GM12878 (cell line): ENCODE results near the gene SOX10. TPM values are rescaled to one million over a fixed set of nuclear protein-coding genes. Genes with fewer than 3 reads are reported as not detected.

ENCODE experiments used
- ATAC-seq: fragments of 200-7000 bp; cut with Tn5 transposase; 3 replicates; pipeline ENCODE4 v1.9.1; 2020; ENCODE audit warnings: mild to moderate bottlenecking, moderate library complexity
- BruUV-seq: library from RNA; stranded (reverse); fragments of 400-500 nt; replicated peaks from 2 replicates; lab custom pipeline; 2021; lab: Mats Ljungman, UMichigan
- CTCF ChIA-PET: fragments of 300-600 bp; sonication (Branson Sonifier 250); formaldehyde crosslinking; extraction: SDS; loops from one replicate; lab custom pipeline; 2021; ENCODE audit warnings: inconsistent platforms; lab: Yijun Ruan, JAX
- POLR2A ChIA-PET: fragments of 350-600 bp; formaldehyde crosslinking; extraction: SDS; loops from one replicate; lab custom pipeline; 2021; ENCODE audit warnings: inconsistent platforms; lab: Charles Lee
- RAD21 ChIA-PET: fragments of 300-600 bp; sonication (Branson Sonifier 250); formaldehyde crosslinking; loops from one replicate; lab custom pipeline; 2023; ENCODE audit warnings: antibody characterized with exemption; ENCODE audit not compliant: unreplicated experiment; lab: Charles Lee
- SMC1A ChIA-PET: fragments of 300-600 bp; sonication (Branson Sonifier 250); formaldehyde crosslinking; loops from one replicate; lab custom pipeline; 2023; ENCODE audit not compliant: unreplicated experiment, uncharacterized antibody; lab: Charles Lee
- DNase-seq: peaks from one replicate; pipeline ENCODE4 v3.0.0-alpha.2; 2011; ENCODE audit warnings: low read depth, low spot score
- FAIRE-seq: peaks from 3 replicates; lab custom pipeline; 2011; peaks lifted over from hg19 to GRCh38; lab: Jason Lieb, UNC
- H2AFZ ChIP-seq: 2 replicates; pipeline ENCODE4 v1.6.0; 2011; ENCODE audit warnings: low read depth, low read length, control low read depth; ENCODE audit not compliant: control insufficient read depth
- H3K27ac ChIP-seq: 2 replicates; pipeline ENCODE4 v1.5.1; 2011; ENCODE audit warnings: control low read depth; ENCODE audit not compliant: control insufficient read depth, insufficient read depth
- H3K27me3 ChIP-seq, 2 experiments: replicated peaks in 1 of 2; 2 replicates each; pipeline versions ENCODE4 v1.6.0 to v1.6.1; 2011; ENCODE audit warnings: low read length in 1 of 2; ENCODE audit not compliant: control insufficient read depth in 2 of 2, insufficient read depth in 2 of 2
- H3K36me3 ChIP-seq, 2 experiments: 2 replicates each; pipeline ENCODE4 v1.5.1; 2011; ENCODE audit warnings: low read length in 1 of 2; ENCODE audit not compliant: control insufficient read depth in 2 of 2, insufficient read depth in 2 of 2
- H3K4me1 ChIP-seq: 2 replicates; pipeline ENCODE4 v1.6.1; 2011; ENCODE audit warnings: mild to moderate bottlenecking, low read length, moderate library complexity, mixed read lengths; ENCODE audit not compliant: control insufficient read depth, insufficient read depth
- H3K4me2 ChIP-seq: 2 replicates; pipeline ENCODE4 v1.6.0; 2011; ENCODE audit warnings: control low read depth; ENCODE audit not compliant: control insufficient read depth, insufficient read depth
- H3K4me3 ChIP-seq: fragments of 200-600 bp; sonication (generic); 2 replicates; pipeline ENCODE4 v1.5.1; 2016
- H3K79me2 ChIP-seq: 2 replicates; pipeline ENCODE4 v1.6.0; 2011; ENCODE audit warnings: low read length; ENCODE audit not compliant: control insufficient read depth, insufficient read depth
- H3K9ac ChIP-seq: 2 replicates; pipeline ENCODE4 v1.8.0; 2011; ENCODE audit warnings: low read length, control low read depth, mixed read lengths; ENCODE audit not compliant: control insufficient read depth, insufficient read depth
- H3K9me3 ChIP-seq: replicated peaks from 3 replicates; pipeline ENCODE4 v1.5.1; 2011; ENCODE audit warnings: mild to moderate bottlenecking, low read length; ENCODE audit not compliant: control insufficient read depth, insufficient read depth
- H4K20me1 ChIP-seq: 2 replicates; pipeline ENCODE4 v1.6.0; 2011; ENCODE audit not compliant: control insufficient read depth, insufficient read depth
- MTA2 ChIP-seq: fragments of 450-650 bp; IDR thresholded peaks from 2 replicates; pipeline ENCODE4 v1.6.1; 2016; ENCODE audit warnings: low read depth, mild to moderate bottlenecking, moderate library complexity
- RELA ChIP-seq: fragments of 450-650 bp; IDR thresholded peaks from 2 replicates; pipeline ENCODE4 v1.8.0; 2014; ENCODE audit warnings: borderline replicate concordance; ENCODE audit not compliant: partially characterized antibody
- RUNX3 ChIP-seq: IDR thresholded peaks from 2 replicates; pipeline ENCODE4 v1.6.1; 2012; ENCODE audit warnings: low read length, inconsistent platforms
- SUPT20H ChIP-seq: IDR thresholded peaks from 2 replicates; pipeline ENCODE4 v1.6.1; 2011; ENCODE audit warnings: low read depth, mild to moderate bottlenecking, low read length, moderate library complexity, borderline replicate concordance; ENCODE audit not compliant: control insufficient read depth
- WGBS: methylation state at CpG from one replicate; pipeline ENCODE4 v1.1.6; 2016; ENCODE audit warnings: low lambda C conversion rate; ENCODE audit not compliant: insufficient replicate concordance, insufficient coverage; ENCODE audit errors: missing lambda C conversion rate; 5-methylcytosine and 5-hydroxymethylcytosine counted together
- in situ Hi-C: fragments of 300-500 bp; cut with MboI; formaldehyde crosslinking; loops from 9 replicates; pipeline ENCODE4 v1.14.3; 2018; ENCODE audit warnings: mixed read lengths
- intact Hi-C: fragments of 100-400 bp; cut with micrococcal nuclease; formaldehyde crosslinking; loops from one replicate; pipeline ENCODE4 v1.14.2; 2022; ENCODE audit not compliant: unreplicated experiment
- polyA plus RNA-seq, 11 experiments: library from polyadenylated mRNA; depleted of rRNA in 4 of 11; unstranded in 6 of 11; stranded (reverse) in 5 of 11; fragments of >200 nt; fragmentation: Nextera tagmentation in 4 of 11; fragmentation: Illumina TruSeq in 1 of 11; extraction: Ambion mirVana in 4 of 11; extraction: Trizol in 1 of 11; gene quantifications; 1 replicate in 1 of 11; 2 replicates in 10 of 11; pipeline versions ENCODE4 v1.2.1 to v1.2.3, GENCODE V29; 2011 to 2016; ENCODE audit warnings: inconsistent platforms in 2 of 11, missing spikeins in 2 of 11, low read depth in 1 of 11
- total RNA-seq, 4 experiments: library from RNA; depleted of rRNA in 3 of 4; stranded (reverse); fragments of >200 nt in 3 of 4; fragmentation: Illumina TruSeq in 1 of 4; extraction: Trizol in 1 of 4; gene quantifications; 2 replicates each; pipeline versions ENCODE4 v1.2.1 to v1.2.3, GENCODE V29; 2013 to 2021
- TF ChIP-seq, protein P1 (sequence below): fragments of 450-650 bp; formaldehyde crosslinking; IDR thresholded peaks from 2 replicates; pipeline ENCODE4 v1.5.0; 2022; ENCODE audit warnings: mild to moderate bottlenecking, missing genetic modification characterization
- TF ChIP-seq, protein P2 (sequence below): fragments of 450-650 bp; IDR thresholded peaks from 2 replicates; pipeline ENCODE4 v1.6.1; 2016; ENCODE audit warnings: mild to moderate bottlenecking

Gene SOX10
- total and polyA plus RNA-seq, 10 of the 15 experiments (the other 5 are each of a cell fraction or from before 2014, with no cell fraction given) = 0.05 TPM; not detected in 9

DNA sequence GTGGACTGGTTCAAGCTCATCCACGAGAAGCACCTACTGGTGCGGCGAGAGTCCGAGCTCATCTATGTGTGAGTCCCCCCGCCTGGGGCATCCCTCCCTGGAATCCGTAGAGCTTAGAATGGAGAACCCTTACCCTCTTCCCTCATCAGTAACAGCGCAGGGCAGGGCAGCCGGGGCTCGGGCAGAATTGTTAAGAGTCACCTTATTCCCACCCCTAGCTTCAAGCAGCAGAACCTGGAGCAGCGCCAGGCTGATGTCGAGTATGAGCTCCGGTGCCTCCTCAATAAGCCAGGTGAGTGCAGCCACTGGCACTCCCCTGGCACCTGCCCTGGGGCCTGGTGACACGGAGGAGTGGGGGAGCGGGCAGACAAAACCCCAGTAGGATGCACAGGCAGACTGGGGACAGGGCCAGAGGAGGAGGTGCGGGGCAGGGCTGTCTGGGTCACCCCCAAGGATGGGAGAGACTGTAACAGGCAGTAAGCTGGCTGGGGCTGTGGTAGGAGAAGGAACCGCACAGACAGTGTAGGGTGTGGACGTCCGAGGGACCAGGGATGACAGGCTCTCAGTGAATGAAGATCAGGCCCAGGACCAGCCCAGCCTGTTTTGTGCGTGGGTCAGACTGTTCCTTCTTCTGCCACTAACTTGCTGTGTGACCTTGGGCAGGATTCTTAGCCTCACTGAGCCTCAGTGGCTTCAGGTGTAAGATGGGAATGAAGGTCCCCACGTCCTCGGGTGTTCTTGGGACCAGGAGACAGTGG is 51.4 kb downstream of the SOX10 start:
- 72% methylated on average over 21 of the region's 21 CpGs for WGBS
- SMC1A ChIA-PET = no interaction called here
- H3K36me3 ChIP-seq = peaks cover 0 to 7% of the 10 kb centered on the region in 2 experiments; a peak in 3 of 4 replicates
- RAD21 ChIA-PET = interaction anchor here (1.0 kb wide), 1 partner anchor 115 kb away, joined by 3 read pairs; no protein-coding TSS in a partner anchor
- FAIRE-seq (no peak), DNase-seq (no peak), ATAC-seq (no peak)
- POLR2A ChIA-PET = no interaction called here
- in situ Hi-C loops = no loop called here
- intact Hi-C loops = loop anchor here (5.0 to 10.0 kb wide), 3 partner anchors 46 to 398 kb away; no protein-coding TSS in a partner anchor
- TF ChIP-seq, protein P1, sequence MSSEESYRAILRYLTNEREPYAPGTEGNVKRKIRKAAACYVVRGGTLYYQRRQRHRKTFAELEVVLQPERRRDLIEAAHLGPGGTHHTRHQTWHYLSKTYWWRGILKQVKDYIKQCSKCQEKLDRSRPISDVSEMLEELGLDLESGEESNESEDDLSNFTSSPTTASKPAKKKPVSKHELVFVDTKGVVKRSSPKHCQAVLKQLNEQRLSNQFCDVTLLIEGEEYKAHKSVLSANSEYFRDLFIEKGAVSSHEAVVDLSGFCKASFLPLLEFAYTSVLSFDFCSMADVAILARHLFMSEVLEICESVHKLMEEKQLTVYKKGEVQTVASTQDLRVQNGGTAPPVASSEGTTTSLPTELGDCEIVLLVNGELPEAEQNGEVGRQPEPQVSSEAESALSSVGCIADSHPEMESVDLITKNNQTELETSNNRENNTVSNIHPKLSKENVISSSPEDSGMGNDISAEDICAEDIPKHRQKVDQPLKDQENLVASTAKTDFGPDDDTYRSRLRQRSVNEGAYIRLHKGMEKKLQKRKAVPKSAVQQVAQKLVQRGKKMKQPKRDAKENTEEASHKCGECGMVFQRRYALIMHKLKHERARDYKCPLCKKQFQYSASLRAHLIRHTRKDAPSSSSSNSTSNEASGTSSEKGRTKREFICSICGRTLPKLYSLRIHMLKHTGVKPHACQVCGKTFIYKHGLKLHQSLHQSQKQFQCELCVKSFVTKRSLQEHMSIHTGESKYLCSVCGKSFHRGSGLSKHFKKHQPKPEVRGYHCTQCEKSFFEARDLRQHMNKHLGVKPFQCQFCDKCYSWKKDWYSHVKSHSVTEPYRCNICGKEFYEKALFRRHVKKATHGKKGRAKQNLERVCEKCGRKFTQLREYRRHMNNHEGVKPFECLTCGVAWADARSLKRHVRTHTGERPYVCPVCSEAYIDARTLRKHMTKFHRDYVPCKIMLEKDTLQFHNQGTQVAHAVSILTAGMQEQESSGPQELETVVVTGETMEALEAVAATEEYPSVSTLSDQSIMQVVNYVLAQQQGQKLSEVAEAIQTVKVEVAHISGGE = no peak
- no peak for TF ChIP-seq SUPT20H
- TF ChIP-seq RELA = no peak
- TF ChIP-seq, protein P2, sequence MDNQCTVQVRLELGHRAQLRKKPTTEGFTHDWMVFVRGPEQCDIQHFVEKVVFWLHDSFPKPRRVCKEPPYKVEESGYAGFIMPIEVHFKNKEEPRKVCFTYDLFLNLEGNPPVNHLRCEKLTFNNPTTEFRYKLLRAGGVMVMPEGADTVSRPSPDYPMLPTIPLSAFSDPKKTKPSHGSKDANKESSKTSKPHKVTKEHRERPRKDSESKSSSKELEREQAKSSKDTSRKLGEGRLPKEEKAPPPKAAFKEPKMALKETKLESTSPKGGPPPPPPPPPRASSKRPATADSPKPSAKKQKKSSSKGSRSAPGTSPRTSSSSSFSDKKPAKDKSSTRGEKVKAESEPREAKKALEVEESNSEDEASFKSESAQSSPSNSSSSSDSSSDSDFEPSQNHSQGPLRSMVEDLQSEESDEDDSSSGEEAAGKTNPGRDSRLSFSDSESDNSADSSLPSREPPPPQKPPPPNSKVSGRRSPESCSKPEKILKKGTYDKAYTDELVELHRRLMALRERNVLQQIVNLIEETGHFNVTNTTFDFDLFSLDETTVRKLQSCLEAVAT = no peak
- TF ChIP-seq RUNX3 = no peak
- no peak for TF ChIP-seq MTA2
- H3K9me3 ChIP-seq = no peaks in the 10 kb centered on the region
- no peak overlapping the region for H3K4me3 ChIP-seq
- BruUV-seq = no TSS peak
- H2AFZ ChIP-seq = no peak overlapping the region
- no peak overlapping the region for H3K27ac ChIP-seq
- H3K79me2 ChIP-seq = no peaks in the 10 kb centered on the region
- H3K4me1 ChIP-seq = peaks cover 10% of the 10 kb centered on the region
- H3K27me3 ChIP-seq = no peaks in the 10 kb centered on the region
- no peak overlapping the region for H3K4me2 ChIP-seq
- no peak overlapping the region for H3K9ac ChIP-seq
- no peaks in the 10 kb centered on the region for H4K20me1 ChIP-seq
- CTCF ChIA-PET = interaction anchor here (0.6 to 3.3 kb wide), 12 partner anchors 16 to 672 kb away, joined by 3 to 13 read pairs (median 4); partner anchors contain the start of gene MICALL1
